ENCODE results near the gene C12orf42. TPM values are rescaled to one million over a fixed set of nuclear protein-coding genes. Genes with fewer than 3 reads are reported as not detected.

C12orf42 gene
- total RNA-seq, result not detected in 2 replicates

DNA sequence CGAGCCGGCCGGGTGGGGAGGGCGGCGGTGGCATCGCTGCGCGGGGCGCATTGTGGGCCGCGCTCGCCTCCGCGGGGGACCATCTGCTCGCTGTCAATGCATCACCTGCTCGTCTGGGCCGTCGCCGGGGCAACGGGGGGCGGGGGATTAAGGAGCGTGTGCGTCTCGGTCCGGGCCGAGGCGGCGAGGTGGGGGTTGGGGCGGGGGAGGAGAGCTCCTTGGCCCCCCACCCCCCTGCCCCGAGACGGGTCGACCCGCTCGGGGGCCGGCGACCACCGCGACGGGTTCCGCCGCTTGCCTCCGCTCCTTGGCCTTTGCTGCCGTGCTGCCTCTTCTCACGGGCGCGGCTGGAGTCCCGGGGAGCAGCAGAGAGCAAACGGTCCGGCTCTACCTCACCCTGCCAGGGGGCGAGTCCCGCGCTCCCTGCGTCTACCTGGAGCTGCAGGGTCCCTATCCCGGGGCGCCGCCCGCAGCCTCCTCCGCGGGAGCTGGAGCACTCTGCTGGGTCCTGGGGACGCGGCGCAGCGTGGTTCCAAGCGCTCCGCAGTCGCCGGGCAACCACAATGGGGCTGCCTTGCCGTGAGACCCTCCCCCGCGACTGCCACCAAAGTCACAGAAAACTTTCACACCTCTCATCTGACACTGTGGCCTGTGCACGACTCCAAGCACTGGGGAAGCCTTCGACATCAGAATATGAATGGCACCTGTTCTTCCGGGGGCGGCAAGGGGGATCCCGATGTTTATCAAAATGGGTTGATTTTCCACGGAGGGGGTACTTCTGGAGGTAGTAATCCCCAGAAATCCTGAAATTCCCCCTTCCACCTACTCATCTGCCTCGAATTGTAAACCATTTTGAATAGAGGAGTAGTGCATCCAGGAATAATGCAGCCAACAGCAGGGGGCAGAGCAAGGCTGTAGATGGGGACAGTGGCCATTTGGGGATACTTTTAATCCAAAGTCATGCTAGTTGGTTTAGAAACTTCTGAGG is at the start of gene C12orf42:
TSS of gene C12orf42 (minus strand) at position 500 of the 988 bp plus-strand sequence. CDS start 17,542 bp downstream, outside the sequence.
- Histone ChIP-seq H3K36me3 (ENCODE audit: control insufficient read depth, insufficient read depth, low read length) (no peaks in the 10 kb centered on the region), H3K4me3 (ENCODE audit: low read depth, low read length) (peak within 1 kb of the TSS; percentile 47), H3K27me3 (ENCODE audit: control insufficient read depth, insufficient read depth, low read length) (no peaks in the 10 kb centered on the region)
- peak; percentile 70 for TF ChIP-seq CTCF (IDR thresholded peaks at IDR 0.05; ENCODE audit: insufficient read depth, low read length, severe bottlenecking)
- FAIRE-seq (peak; percentile 77), DNase-seq (ENCODE audit: low read depth) (peak; percentile 56)

DNA sequence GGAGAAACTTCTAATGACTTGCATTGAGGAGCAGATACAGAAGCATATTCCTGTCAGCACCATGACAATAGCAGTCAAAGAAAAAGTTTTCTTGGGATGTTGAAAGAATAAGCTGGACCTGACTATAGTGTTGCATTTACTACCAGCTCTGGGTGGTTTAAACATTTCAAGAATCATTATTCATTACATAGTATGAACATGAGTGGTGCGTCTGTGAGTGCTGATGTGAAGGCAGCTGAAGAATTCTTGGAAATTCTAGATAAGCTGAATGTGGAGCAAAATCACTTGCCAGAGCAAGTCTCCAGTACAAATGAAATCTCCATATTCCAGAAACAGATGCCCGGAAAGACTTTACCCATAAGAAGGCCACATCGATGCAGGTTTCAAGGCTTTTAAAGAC is 46.3 kb upstream of the C12orf42 start:
- Histone ChIP-seq H3K36me3 (ENCODE audit: control insufficient read depth, insufficient read depth, low read length) (no peaks in the 10 kb centered on the region), H3K27me3 (ENCODE audit: control insufficient read depth, insufficient read depth, low read length) (no peaks in the 10 kb centered on the region), H3K4me3 (ENCODE audit: low read depth, low read length) (no peak overlapping the region)
- DNase-seq (ENCODE audit: low read depth) (no peak), FAIRE-seq (no peak)
- TF ChIP-seq CTCF (IDR thresholded peaks at IDR 0.05; ENCODE audit: insufficient read depth, low read length, severe bottlenecking), result no peak

GRCh38 chr12:103540319-103540718 is 44.6 kb upstream of the C12orf42 start:
- no peaks in the 10 kb centered on the region for H3K27me3 ChIP-seq (ENCODE audit: control insufficient read depth, insufficient read depth, low read length)
- FAIRE-seq (no peak), DNase-seq (ENCODE audit: low read depth) (no peak)
- H3K36me3 ChIP-seq (ENCODE audit: control insufficient read depth, insufficient read depth, low read length), result no peaks in the 10 kb centered on the region
- no peak overlapping the region for H3K4me3 ChIP-seq (ENCODE audit: low read depth, low read length)
- TF ChIP-seq CTCF (IDR thresholded peaks at IDR 0.05; ENCODE audit: insufficient read depth, low read length, severe bottlenecking), result no peak

DNA sequence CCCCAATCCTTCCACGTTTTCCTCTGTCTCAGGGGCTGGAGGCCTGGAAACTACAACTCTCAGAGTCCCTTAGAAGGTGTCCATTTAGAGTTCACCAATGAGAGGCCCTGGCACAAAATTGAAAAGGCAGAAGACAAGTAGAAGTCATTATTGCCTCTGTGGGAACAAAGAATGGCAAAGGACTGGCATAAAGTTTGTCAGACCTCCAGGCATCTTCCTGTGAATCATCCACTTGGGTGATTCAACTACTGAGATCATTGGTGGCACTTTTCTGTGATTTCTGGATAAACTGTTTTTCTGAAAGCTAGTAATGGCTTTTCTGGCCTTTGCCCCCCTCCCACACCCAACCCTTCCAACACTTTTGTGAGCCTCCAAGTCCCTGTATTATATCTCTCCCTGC is 42.6 kb upstream of the C12orf42 start:
- no peaks in the 10 kb centered on the region for H3K36me3 ChIP-seq (ENCODE audit: control insufficient read depth, insufficient read depth, low read length)
- no peak for TF ChIP-seq CTCF (IDR thresholded peaks at IDR 0.05; ENCODE audit: insufficient read depth, low read length, severe bottlenecking)
- no peak overlapping the region for H3K4me3 ChIP-seq (ENCODE audit: low read depth, low read length)
- no peaks in the 10 kb centered on the region for H3K27me3 ChIP-seq (ENCODE audit: control insufficient read depth, insufficient read depth, low read length)
- FAIRE-seq (peak; percentile 36), DNase-seq (ENCODE audit: low read depth) (peak; percentile 69)

- Histone ChIP-seq H3K27me3 (ENCODE audit: control insufficient read depth, insufficient read depth, low read length) (no peaks in the 10 kb centered on the region), H3K36me3 (ENCODE audit: control insufficient read depth, insufficient read depth, low read length) (no peaks in the 10 kb centered on the region), H3K4me3 (ENCODE audit: low read depth, low read length) (no peak overlapping the region)
- no peak for TF ChIP-seq CTCF (IDR thresholded peaks at IDR 0.05; ENCODE audit: insufficient read depth, low read length, severe bottlenecking)
- no peak for DNase-seq (ENCODE audit: low read depth)
- no peak for FAIRE-seq
These were observed 34.7 kb upstream of the C12orf42 start for GRCh38 chr12:103530307-103531066.

Data from bronchial epithelial cell (primary cell).